A549 (cell line): ENCODE measurements around the gene MCTP2. TPM values are rescaled to one million over a fixed set of nuclear protein-coding genes. Genes with fewer than 3 reads are reported as not detected.

Experiments
- ATAC-seq, 2 experiments: fragments of 200-7000 bp in 1 of 2; fragments of >200 bp in 1 of 2; cut with Nextera tagmentation in 1 of 2; cut with Tn5 transposase in 1 of 2; 3 replicates each; pipeline versions ENCODE4 v1.8.0 to v1.9.1; 2018 to 2020; ENCODE audit warnings: mild to moderate bottlenecking in 1 of 2, moderate library complexity in 1 of 2
- CTCF ChIA-PET: fragments of 300-600 bp; sonication (Branson Sonifier 250); formaldehyde crosslinking; extraction: SDS; loops from one replicate; lab custom pipeline; 2021; ENCODE audit warnings: antibody characterized with exemption, inconsistent platforms; lab: Yijun Ruan, JAX
- POLR2A ChIA-PET: fragments of 350-600 bp; formaldehyde crosslinking; extraction: SDS; loops from one replicate; lab custom pipeline; 2021; ENCODE audit warnings: antibody characterized with exemption, inconsistent platforms; lab: Yijun Ruan, JAX
- DNase-seq, 2 experiments: peaks; one replicate each; pipeline versions ENCODE4 v3.0.0 to v3.0.0-alpha.2; 2011 to 2016; ENCODE audit warnings: low read depth in 1 of 2, low spot score in 1 of 2
- FAIRE-seq: peaks from 2 replicates; lab custom pipeline; 2011; peaks lifted over from hg19 to GRCh38; lab: Jason Lieb, UNC
- H3K27ac ChIP-seq, 2 experiments: fragments of >200 bp; sonication (Bioruptor Twin); formaldehyde crosslinking; 3 replicates each; pipeline ENCODE4 v1.5.1; 2016 to 2017
- H3K4me1 ChIP-seq: fragments of >200 bp; sonication (Bioruptor Twin); formaldehyde crosslinking; 3 replicates; pipeline ENCODE4 v1.6.1; 2016
- H3K4me2 ChIP-seq: fragments of >200 bp; sonication (Bioruptor Twin); formaldehyde crosslinking; 3 replicates; pipeline ENCODE4 v1.6.1; 2016
- H3K4me3 ChIP-seq: fragments of >200 bp; sonication (Bioruptor Twin); formaldehyde crosslinking; 3 replicates; pipeline ENCODE4 v1.5.1; 2016
- H3K9me3 ChIP-seq: fragments of >200 bp; sonication (Bioruptor Twin); formaldehyde crosslinking; 3 replicates; pipeline ENCODE4 v1.6.1; 2016
- CEBPB ChIP-seq, 2 experiments: fragments of >200 bp in 1 of 2; sonication (Bioruptor Twin) in 1 of 2; formaldehyde crosslinking in 1 of 2; IDR thresholded peaks; 2 replicates each; pipeline ENCODE4 v1.6.1; 2012 to 2016
- CHD2 ChIP-seq: fragments of 150-350 bp; IDR thresholded peaks from 2 replicates; pipeline ENCODE4 v1.6.1; 2014; ENCODE audit warnings: low read length; ENCODE audit not compliant: partially characterized antibody
- EHF ChIP-seq: fragments of 250-450 bp; sonication (Bioruptor Pico); IDR thresholded peaks from 2 replicates; pipeline ENCODE4 v1.5.0; 2020; ENCODE audit warnings: mild to moderate bottlenecking
- EP300 ChIP-seq, 2 experiments: fragments of >200 bp; sonication (Bioruptor Twin); formaldehyde crosslinking; IDR thresholded peaks; 2 replicates in 1 of 2; 3 replicates in 1 of 2; pipeline ENCODE4 v1.6.1; 2016 to 2017
- FOSB ChIP-seq: fragments of 250-450 bp; sonication (Bioruptor Pico); IDR thresholded peaks from 2 replicates; pipeline ENCODE4 v1.5.0; 2020; ENCODE audit warnings: mild to moderate bottlenecking, moderate library complexity
- FOSL2 ChIP-seq, 2 experiments: fragments of 450-650 bp in 1 of 2; fragments of >200 bp in 1 of 2; sonication (Bioruptor Twin) in 1 of 2; formaldehyde crosslinking; IDR thresholded peaks; 2 replicates each; pipeline versions ENCODE4 v1.5.0 to v1.6.1; 2016 to 2020; ENCODE audit warnings: mild to moderate bottlenecking in 1 of 2, moderate library complexity in 1 of 2
- FOXS1 ChIP-seq: fragments of 250-450 bp; sonication (Bioruptor Pico); IDR thresholded peaks from 2 replicates; pipeline ENCODE4 v1.5.0; 2020; ENCODE audit warnings: mild to moderate bottlenecking, moderate library complexity
- GATA3 ChIP-seq: IDR thresholded peaks from 2 replicates; pipeline ENCODE4 v1.6.1; 2012; ENCODE audit warnings: borderline replicate concordance
- HDAC2 ChIP-seq: fragments of 200-600 bp; sonication (generic); IDR thresholded peaks from 2 replicates; pipeline ENCODE4 v1.6.1; 2016
- HEYL ChIP-seq: fragments of 250-450 bp; sonication (Bioruptor Pico); IDR thresholded peaks from 2 replicates; pipeline ENCODE4 v1.8.0; 2021; ENCODE audit warnings: mild to moderate bottlenecking, moderate library complexity
- HOXA7 ChIP-seq: fragments of 250-450 bp; sonication (Bioruptor Pico); IDR thresholded peaks from 2 replicates; pipeline ENCODE4 v1.5.0; 2020; ENCODE audit warnings: mild to moderate bottlenecking, moderate library complexity
- HOXB13 ChIP-seq: fragments of 250-450 bp; sonication (Bioruptor Pico); IDR thresholded peaks from 2 replicates; pipeline ENCODE4 v1.5.0; 2020; ENCODE audit warnings: low read depth, mild to moderate bottlenecking, moderate library complexity
- JUN ChIP-seq, 2 experiments: fragments of >200 bp; sonication (Bioruptor Twin); formaldehyde crosslinking; IDR thresholded peaks; 2 replicates in 1 of 2; 3 replicates in 1 of 2; pipeline ENCODE4 v1.6.1; 2016 to 2017
- JUNB ChIP-seq: fragments of >200 bp; sonication (Bioruptor Twin); formaldehyde crosslinking; IDR thresholded peaks from 2 replicates; pipeline ENCODE4 v1.6.1; 2016
- KDM5A ChIP-seq: fragments of 200-600 bp; sonication (generic); IDR thresholded peaks from 2 replicates; pipeline ENCODE4 v1.6.1; 2016; ENCODE audit warnings: antibody characterized with exemption, mild to moderate bottlenecking
- MAFK ChIP-seq: fragments of 450-650 bp; IDR thresholded peaks from 2 replicates; pipeline ENCODE4 v1.6.1; 2014; ENCODE audit not compliant: partially characterized antibody
- MAZ ChIP-seq: fragments of 150-350 bp; IDR thresholded peaks from 2 replicates; pipeline ENCODE4 v1.6.1; 2014; ENCODE audit warnings: antibody characterized with exemption, low read depth, low read length, borderline replicate concordance
- NPAS2 ChIP-seq: fragments of 250-450 bp; sonication (Bioruptor Pico); IDR thresholded peaks from 2 replicates; pipeline ENCODE4 v1.8.0; 2022; ENCODE audit warnings: mild to moderate bottlenecking, moderate library complexity, borderline replicate concordance
- NR3C1 ChIP-seq: fragments of >200 bp; sonication (Bioruptor Twin); formaldehyde crosslinking; IDR thresholded peaks from 3 replicates; pipeline ENCODE4 v1.6.1; 2017
- PHF8 ChIP-seq: fragments of 200-600 bp; sonication (generic); IDR thresholded peaks from 2 replicates; pipeline ENCODE4 v1.6.1; 2016; ENCODE audit warnings: low read depth, mild to moderate bottlenecking, antibody characterized with exemption, moderate library complexity, borderline replicate concordance
- RCOR1 ChIP-seq: fragments of 150-350 bp; IDR thresholded peaks from 2 replicates; pipeline ENCODE4 v1.6.1; 2014; ENCODE audit warnings: antibody characterized with exemption, low read length, low read depth
- RNF2 ChIP-seq: fragments of 200-600 bp; sonication (generic); IDR thresholded peaks from 2 replicates; pipeline ENCODE4 v1.6.1; 2016; ENCODE audit warnings: low read depth, mild to moderate bottlenecking, antibody characterized with exemption, moderate library complexity, borderline replicate concordance
- SMC3 ChIP-seq: fragments of >200 bp; sonication (Bioruptor Twin); formaldehyde crosslinking; IDR thresholded peaks from 3 replicates; pipeline ENCODE4 v1.6.1; 2018; ENCODE audit warnings: inconsistent platforms
- TFCP2L1 ChIP-seq: fragments of 250-450 bp; sonication (Bioruptor Pico); IDR thresholded peaks from 2 replicates; pipeline ENCODE4 v1.5.0; 2021; ENCODE audit warnings: mild to moderate bottlenecking
- TP53 ChIP-seq: fragments of 250-450 bp; sonication (Bioruptor Pico); IDR thresholded peaks from 2 replicates; pipeline ENCODE4 v1.5.0; 2021; ENCODE audit warnings: mild to moderate bottlenecking, moderate library complexity
- ZC3H11A ChIP-seq: fragments of 450-650 bp; IDR thresholded peaks from 2 replicates; pipeline ENCODE4 v1.6.1; 2014; ENCODE audit warnings: antibody characterized with exemption, mild to moderate bottlenecking
- ZFP36 ChIP-seq: fragments of 450-650 bp; IDR thresholded peaks from 2 replicates; pipeline ENCODE4 v1.6.1; 2014; ENCODE audit warnings: borderline replicate concordance; ENCODE audit not compliant: partially characterized antibody
- WGBS: methylation state at CpG from one replicate; pipeline ENCODE4 v1.1.6; 2017; ENCODE audit errors: missing lambda C conversion rate; 5-methylcytosine and 5-hydroxymethylcytosine counted together
- polyA plus RNA-seq, 4 experiments: library from polyadenylated mRNA; depleted of rRNA in 3 of 4; stranded (reverse); fragments of >200 nt; fragmentation: RNase III in 1 of 4; extraction: RNeasy Plus Mini Kit Qiagen cat#74134 plus additional on column Dnase treatment in 1 of 4; gene quantifications; 2 replicates in 3 of 4; 3 replicates in 1 of 4; pipeline ENCODE4 v1.2.3, GENCODE V29; 2011 to 2017
- TF ChIP-seq, protein P1 (sequence below): fragments of 150-350 bp; IDR thresholded peaks from 2 replicates; pipeline ENCODE4 v1.6.1; 2014; ENCODE audit warnings: low read depth, mild to moderate bottlenecking, low read length
- TF ChIP-seq, protein P2 (sequence below): IDR thresholded peaks from 2 replicates; pipeline ENCODE4 v1.6.1; 2012
- TF ChIP-seq, protein P3 (sequence below): fragments of >200 bp; sonication (Bioruptor Twin); formaldehyde crosslinking; IDR thresholded peaks from 2 replicates; pipeline ENCODE4 v1.6.1; 2016
- TF ChIP-seq, protein P4 (sequence below): IDR thresholded peaks from 2 replicates; pipeline ENCODE4 v1.6.1; 2012

Gene MCTP2
- polyA plus RNA-seq, 2 of the 4 experiments (the other 2 are of a cell fraction), result not detected

DNA sequence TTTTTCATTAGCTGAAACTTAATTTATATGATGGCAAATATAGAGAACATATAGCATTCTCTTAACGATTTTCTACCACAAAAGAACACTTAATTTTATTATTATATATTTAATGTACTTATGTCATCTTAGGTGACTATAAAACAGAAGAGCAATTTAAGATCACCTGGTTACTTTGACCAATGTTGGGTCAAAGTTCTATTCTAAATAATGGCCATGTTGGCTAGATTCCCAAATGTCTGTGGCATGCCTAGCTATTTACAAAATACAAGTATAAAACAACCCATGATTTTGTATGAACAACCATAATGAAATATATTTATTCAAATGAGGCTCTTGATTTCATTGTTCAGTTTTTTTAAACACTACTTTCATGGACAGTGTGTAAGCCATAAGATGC, 200.9 kb downstream of the MCTP2 start:
- WGBS, result 1% methylated on average over 1 of the region's 1 CpG
- H3K27ac ChIP-seq, result no peak overlapping the region
- POLR2A ChIA-PET, result no interaction called here
- FAIRE-seq, result no peak
- no peak overlapping the region for H3K4me3 ChIP-seq
- DNase-seq, result no peak
- no peak for TF ChIP-seq ZFP36
- no peak for TF ChIP-seq RNF2
- no peak for TF ChIP-seq RCOR1
- TF ChIP-seq PHF8, result no peak
- TF ChIP-seq FOSB (CRISPR knock-in tag), result no peak
- no peak for TF ChIP-seq GATA3
- TF ChIP-seq MAFK, result no peak
- no peak for TF ChIP-seq HEYL (CRISPR knock-in tag)
- no peak for TF ChIP-seq FOXS1 (CRISPR knock-in tag)
- no peak for TF ChIP-seq SMC3
- TF ChIP-seq, protein P1, sequence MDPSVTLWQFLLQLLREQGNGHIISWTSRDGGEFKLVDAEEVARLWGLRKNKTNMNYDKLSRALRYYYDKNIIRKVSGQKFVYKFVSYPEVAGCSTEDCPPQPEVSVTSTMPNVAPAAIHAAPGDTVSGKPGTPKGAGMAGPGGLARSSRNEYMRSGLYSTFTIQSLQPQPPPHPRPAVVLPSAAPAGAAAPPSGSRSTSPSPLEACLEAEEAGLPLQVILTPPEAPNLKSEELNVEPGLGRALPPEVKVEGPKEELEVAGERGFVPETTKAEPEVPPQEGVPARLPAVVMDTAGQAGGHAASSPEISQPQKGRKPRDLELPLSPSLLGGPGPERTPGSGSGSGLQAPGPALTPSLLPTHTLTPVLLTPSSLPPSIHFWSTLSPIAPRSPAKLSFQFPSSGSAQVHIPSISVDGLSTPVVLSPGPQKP, result no peak
- TF ChIP-seq, protein P2, sequence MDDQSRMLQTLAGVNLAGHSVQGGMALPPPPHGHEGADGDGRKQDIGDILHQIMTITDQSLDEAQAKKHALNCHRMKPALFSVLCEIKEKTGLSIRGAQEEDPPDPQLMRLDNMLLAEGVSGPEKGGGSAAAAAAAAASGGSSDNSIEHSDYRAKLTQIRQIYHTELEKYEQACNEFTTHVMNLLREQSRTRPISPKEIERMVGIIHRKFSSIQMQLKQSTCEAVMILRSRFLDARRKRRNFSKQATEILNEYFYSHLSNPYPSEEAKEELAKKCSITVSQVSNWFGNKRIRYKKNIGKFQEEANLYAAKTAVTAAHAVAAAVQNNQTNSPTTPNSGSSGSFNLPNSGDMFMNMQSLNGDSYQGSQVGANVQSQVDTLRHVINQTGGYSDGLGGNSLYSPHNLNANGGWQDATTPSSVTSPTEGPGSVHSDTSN, result no peak
- no peak for TF ChIP-seq TFCP2L1 (CRISPR knock-in tag)
- TF ChIP-seq HOXA7 (CRISPR knock-in tag), result no peak
- no peak for TF ChIP-seq NR3C1
- TF ChIP-seq NPAS2, result no peak
- TF ChIP-seq KDM5A, result no peak
- CTCF ChIA-PET, result no interaction called here
- no peak for ATAC-seq
- peaks cover 3% of the 10 kb centered on the region; the same call in 1 of the 3 replicates for H3K9me3 ChIP-seq
- H3K4me1 ChIP-seq, result no peaks in the 10 kb centered on the region
- no peak overlapping the region for H3K4me2 ChIP-seq

DNA sequence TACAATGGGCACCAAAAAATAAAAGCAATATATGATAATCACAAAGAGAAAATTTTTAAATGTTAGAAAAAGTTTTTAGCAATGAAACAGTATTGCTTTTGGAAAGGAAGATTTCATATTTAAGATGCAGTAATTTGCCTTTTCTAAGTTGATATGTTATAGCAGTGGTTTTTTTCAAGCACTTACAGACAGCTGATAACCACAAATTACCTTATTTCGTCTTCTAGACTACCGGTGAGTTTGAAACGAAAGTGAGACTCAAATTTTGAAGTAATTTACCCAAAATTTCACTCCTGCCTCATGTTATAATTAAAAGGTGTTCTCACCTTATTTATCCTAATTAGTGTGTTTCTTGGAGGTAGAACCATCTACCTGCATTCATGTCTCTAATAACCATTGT, 207.8 kb downstream of the MCTP2 start:
- CTCF ChIA-PET, result no interaction called here
- FAIRE-seq, result no peak

More for the DNA sequence above, 207.8 kb downstream of the MCTP2 start:
- no peaks in the 10 kb centered on the region; the same call in 2 of the 3 replicates for H3K9me3 ChIP-seq
- no peak overlapping the region for H3K27ac ChIP-seq
- DNase-seq (no peak), ATAC-seq (no peak)
- WGBS, result 33% methylated on average over 3 of the region's 3 CpGs
- no peaks in the 10 kb centered on the region for H3K4me1 ChIP-seq
- POLR2A ChIA-PET, result no interaction called here
- TF ChIP-seq HDAC2, result no peak
- no peak for TF ChIP-seq TFCP2L1 (CRISPR knock-in tag)
- TF ChIP-seq JUNB, result no peak
- TF ChIP-seq EP300 (IDR thresholded peaks at IDR 0.05), result no peak
- no peak for TF ChIP-seq NPAS2
- no peak for TF ChIP-seq EHF (CRISPR knock-in tag)
- no peak for TF ChIP-seq HOXB13 (CRISPR knock-in tag)
- TF ChIP-seq HEYL (CRISPR knock-in tag), result no peak
- TF ChIP-seq PHF8, result no peak
- TF ChIP-seq FOSL2 (IDR thresholded peaks at IDR 0.05), result no peak
- no peak for TF ChIP-seq FOSL2 (CRISPR knock-in tag; IDR thresholded peaks at IDR 0.05)
- TF ChIP-seq RNF2, result no peak
- TF ChIP-seq MAZ, result no peak
- no peak for TF ChIP-seq KDM5A
- no peak for TF ChIP-seq CHD2
- TF ChIP-seq CEBPB (IDR thresholded peaks at IDR 0.05), result no peak
- TF ChIP-seq, protein P3, sequence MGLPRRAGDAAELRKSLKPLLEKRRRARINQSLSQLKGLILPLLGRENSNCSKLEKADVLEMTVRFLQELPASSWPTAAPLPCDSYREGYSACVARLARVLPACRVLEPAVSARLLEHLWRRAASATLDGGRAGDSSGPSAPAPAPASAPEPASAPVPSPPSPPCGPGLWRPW, result no peak
- TF ChIP-seq ZC3H11A, result no peak
- TF ChIP-seq TP53 (CRISPR knock-in tag), result no peak
- TF ChIP-seq JUN (IDR thresholded peaks at IDR 0.05), result no peak
- TF ChIP-seq, protein P4, sequence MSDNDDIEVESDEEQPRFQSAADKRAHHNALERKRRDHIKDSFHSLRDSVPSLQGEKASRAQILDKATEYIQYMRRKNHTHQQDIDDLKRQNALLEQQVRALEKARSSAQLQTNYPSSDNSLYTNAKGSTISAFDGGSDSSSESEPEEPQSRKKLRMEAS, result no peak
- no peak overlapping the region for H3K4me3 ChIP-seq
- no peak overlapping the region for H3K4me2 ChIP-seq
